ENCODE results near the gene TGFBI.

The TGFBI gene

GRCh38 chr5:136065588-136065987 is 36.8 kb downstream of the TGFBI start:
- no peak for DNase-seq (ENCODE audit: low read depth)

DNA sequence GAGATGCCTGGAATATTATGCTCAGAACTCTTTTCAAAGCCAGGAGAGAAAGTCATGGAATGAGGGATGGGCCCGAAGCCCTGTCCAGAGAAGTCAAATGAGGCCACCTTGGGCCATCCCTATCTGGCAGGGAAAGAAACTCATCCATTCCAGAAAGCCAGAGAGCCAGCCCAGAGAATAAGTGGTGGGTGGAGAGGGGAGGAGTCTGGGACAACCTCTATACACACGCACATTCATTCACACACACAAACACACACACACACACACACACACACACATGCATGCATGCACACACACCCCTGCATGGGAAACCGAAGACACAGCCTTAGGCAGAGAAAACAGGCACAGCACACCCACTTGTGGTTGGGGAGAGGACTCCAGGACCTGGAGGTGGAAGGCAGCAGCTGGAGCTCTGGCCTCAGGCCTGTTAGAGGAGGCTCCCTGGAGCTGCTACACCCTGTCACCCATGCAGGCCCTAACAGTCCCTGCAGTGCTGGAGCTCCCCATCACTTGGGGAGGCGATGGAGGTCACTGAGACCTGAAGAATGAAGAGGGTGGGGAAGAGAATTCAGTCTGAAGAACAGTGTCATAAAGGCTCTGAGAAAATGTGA is 38.0 kb downstream of the TGFBI start:
- no peak for DNase-seq (ENCODE audit: low read depth)

GRCh38 chr5:136067422-136067821 is 38.6 kb downstream of the TGFBI start:
- no peak for DNase-seq (ENCODE audit: low read depth)

DNA sequence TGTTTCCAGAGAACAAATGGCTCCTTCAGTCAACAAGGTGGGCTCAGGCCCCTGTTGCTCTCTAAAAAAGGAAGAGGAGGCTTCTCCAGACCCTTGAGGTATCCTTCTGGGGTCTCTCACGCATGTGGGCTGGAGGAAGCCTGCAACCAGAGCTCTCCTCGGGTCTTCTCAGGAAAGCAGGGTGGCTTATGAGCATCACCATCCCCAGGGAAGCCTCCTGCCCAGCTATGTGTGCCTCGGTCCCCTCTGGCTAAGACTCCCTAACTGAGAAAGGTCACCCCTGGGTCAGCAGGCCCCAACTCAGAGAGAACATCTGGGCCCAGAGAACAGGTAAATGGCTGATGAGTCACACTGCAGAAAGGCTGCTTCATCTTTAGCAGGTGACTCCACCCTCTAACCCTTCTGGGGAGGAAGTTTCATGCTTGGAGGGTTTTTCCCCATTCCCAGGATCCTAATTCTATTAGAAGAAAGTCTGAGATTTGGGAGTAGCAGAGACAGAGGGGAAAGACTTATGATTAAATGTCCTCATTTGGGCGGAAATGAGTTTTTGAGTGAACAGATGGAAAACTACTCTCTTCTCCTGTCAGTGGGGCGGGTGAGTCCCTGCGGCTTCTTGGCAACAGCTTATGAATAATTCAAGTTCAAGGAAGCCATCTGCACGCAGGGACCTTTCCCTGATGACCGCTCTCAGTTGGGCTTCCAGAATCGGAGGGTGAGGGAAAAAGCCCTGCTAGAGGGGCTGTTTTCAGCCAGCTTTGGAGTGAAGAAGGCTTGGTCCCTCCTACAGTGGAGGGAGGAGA is 41.9 kb downstream of the TGFBI start:
- DNase-seq (ENCODE audit: low read depth) = no peak

- no peak for DNase-seq (ENCODE audit: low read depth)
Observed at GRCh38 chr5:136073714-136074529, 45.1 kb downstream of the TGFBI start.

GRCh38 chr5:136075466-136075891 is 46.7 kb downstream of the TGFBI start:
- DNase-seq (ENCODE audit: low read depth) = no peak

GRCh38 chr5:136076067-136076466 is 47.3 kb downstream of the TGFBI start:
- no peak for DNase-seq (ENCODE audit: low read depth)

DNA sequence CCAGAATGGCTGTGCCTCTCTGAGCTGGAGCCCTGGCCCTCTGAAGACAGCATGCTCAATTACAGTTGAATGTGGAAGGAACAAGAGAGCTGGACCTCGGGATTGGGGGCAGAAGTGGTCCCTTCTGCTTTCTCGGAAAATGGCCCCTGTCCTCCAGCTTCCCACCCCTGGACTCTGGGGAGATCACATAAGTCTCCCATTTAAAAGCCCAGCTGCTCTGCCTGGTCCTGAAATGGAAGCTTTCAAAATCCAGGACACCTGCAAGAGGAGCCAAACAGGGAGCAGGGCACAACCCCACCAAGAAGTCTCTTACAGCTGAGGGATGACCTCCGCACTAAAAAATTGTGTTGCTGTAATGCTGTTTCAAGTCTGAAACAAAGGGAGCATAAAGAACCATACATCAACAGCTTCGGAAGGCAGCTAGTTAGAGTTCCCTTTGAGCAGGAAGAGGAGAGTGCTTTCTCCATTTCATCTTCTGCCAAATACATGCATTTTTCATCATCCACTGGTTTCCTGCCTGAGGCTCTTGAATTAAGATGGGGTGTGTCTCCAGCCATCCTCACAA is 48.2 kb downstream of the TGFBI start:
- DNase-seq (ENCODE audit: low read depth) = no peak

DNA sequence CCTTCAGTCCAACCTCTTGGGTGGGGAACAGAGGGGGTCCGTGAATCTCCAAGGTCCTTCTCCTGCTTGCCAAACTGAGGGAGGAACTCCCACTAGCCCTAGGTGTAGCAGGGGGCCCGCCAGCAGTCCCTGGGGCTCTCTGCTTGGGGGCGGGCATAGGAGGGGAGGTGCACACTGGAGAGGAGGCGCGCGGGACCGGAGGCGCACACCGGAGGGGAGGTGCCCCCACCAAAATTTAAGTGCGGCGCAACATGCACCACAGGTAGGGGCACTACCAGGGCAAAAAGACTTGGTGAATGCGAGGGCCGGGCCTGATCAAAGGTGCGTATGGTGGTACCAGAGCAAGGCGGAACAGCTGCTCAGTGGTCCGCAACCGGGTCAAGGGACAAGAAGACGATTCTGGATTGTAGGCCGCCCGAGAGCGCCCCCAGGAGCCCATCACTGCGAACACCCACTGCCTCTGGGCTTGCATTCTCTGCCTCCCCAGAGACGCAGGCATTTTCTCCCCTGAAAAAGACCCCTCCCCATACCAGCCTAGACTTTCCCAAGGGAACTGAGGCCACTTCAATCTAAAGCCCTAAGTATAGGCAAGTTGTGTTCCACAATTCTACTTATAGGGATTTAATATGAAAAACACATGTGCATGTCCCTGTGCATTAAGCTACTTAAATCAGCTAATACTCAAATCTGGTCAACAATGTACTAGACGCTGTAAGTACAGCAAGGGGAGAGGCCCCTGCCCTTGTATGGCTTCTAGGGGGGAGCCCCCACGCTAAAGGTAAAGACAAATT is 50.6 kb downstream of the TGFBI start:
- DNase-seq (ENCODE audit: low read depth) = no peak

DNA sequence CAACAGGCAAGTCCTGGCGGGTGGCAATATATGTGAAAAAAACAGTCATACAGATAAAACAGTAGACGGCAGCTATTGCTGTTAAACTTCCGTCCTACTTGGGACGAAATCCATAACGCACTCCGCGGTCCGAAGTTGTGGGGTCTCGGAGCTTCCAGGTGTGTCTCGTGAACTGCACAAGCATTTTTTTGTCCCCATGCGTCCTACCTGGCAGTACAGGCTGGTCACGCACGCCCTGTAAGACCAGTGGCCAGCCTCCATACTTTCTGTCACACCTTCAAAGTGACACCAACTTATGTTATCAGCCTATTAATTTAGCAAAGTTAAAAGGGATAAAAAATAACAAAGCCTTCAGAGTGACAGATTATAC is 51.3 kb downstream of the TGFBI start:
- DNase-seq (ENCODE audit: low read depth) = no peak

DNA sequence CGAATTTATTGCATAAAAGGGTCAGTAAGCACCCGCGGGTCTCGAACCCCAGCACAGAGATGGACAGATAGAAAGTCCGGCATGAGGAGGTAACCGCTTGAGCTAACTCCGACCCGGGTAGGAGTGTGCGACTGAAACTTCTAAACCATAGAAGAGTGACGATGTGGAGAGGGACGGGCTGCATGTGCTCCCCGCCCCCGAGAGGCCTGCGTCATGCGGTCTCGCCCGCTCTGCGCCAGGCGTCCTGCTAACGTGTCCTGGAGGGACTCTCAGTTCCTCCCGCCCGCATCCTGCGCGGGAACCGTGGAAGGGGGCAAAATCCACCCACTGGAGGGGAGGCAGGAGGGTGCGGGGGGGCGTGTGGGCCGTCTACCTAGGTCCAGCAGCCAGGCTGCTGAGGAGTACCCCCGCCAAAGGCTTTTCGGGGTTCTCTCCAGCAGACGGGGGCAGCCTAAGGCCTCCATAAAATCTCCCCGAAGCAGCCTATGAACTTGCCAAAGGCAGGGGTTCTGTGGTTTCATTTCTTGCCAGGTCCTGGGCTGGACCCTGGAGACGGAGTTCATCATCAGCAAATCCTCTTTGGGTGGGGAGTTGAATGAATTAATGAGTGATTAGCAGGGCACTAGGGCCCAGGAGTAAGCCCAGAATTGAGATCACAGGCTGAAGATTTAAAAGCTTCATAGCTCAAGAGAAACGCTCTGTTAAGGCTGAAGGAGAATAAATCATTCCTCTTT is 51.9 kb downstream of the TGFBI start:
- DNase-seq (ENCODE audit: low read depth) = peak; percentile 70

GRCh38 chr5:136081217-136081591 is 52.4 kb downstream of the TGFBI start:
- no peak for DNase-seq (ENCODE audit: low read depth)

DNA sequence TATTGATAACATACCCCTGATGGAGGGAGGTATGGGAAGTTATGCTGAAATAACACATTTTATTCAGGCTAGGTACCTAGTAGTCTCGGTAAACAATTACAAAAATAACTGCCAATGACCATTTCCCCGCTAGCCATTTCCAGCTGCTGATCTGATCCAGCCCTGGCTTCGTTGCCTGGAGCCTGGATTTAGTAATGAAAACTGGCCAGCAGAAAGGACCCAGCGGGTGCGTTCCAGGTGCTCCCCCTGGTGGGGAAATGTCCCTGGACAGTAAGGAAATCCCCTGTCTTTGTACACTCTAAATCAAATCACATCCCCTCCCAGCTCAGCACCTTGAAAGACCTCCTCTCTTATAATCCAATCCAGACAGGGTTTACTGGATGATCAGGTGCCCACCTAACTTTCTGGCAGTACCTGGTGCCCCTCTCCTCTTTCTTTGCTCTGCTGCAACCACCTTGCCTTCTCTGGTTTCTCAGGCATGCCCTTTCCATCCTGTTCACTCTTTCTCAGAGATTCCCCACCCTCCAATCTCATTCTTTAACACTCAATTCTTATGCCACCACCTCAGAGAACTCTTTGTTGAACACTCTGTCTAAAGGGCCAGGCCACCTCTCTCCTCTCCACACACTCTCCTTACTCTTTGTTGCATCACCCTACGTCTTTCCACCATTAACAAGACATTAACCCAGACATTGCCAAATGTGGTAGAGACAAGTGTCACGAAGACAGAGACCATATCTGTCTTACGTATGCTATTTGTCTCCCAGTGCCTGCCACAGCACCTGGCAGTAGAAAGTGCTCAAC is 53.8 kb downstream of the TGFBI start:
- DNase-seq (ENCODE audit: low read depth) = peak; percentile 44

- no peak for DNase-seq (ENCODE audit: low read depth)
Observed at GRCh38 chr5:136084698-136085097, 55.9 kb downstream of the TGFBI start.

DNA sequence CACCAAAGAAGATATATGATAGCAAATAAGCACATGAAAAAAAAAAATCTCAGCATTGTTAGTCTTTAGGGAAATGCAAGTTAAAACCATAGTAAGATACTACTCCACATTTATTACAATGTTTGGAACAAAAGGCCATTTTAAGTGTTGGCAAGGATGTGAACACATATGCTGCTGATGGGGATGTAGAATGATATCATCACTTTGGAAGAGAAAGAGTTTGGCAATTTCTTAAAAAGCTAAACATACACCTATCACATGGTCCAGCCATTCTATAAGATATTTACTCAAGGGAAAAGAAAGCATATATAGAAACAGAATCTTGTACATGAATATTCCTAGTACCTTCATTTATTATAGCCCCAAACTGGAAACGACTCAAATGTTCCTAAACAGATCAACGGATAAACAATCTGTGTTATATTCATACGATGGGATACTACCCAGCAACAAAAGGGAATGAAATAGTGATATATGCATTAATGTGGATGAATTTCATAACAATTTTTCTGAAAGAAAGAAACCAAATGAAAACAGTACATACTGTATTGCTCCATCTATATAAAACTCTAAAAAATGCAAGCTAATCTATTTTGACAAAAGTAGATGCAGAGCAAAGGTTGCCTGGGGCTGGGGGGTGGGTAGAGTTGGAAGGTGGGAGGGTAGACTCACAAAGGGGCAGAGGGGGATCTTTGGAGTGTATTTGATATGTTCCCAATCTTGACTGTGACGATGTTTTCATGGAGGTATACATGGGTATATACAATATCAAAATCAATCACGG is 58.2 kb downstream of the TGFBI start:
- DNase-seq (ENCODE audit: low read depth) = no peak

DNA sequence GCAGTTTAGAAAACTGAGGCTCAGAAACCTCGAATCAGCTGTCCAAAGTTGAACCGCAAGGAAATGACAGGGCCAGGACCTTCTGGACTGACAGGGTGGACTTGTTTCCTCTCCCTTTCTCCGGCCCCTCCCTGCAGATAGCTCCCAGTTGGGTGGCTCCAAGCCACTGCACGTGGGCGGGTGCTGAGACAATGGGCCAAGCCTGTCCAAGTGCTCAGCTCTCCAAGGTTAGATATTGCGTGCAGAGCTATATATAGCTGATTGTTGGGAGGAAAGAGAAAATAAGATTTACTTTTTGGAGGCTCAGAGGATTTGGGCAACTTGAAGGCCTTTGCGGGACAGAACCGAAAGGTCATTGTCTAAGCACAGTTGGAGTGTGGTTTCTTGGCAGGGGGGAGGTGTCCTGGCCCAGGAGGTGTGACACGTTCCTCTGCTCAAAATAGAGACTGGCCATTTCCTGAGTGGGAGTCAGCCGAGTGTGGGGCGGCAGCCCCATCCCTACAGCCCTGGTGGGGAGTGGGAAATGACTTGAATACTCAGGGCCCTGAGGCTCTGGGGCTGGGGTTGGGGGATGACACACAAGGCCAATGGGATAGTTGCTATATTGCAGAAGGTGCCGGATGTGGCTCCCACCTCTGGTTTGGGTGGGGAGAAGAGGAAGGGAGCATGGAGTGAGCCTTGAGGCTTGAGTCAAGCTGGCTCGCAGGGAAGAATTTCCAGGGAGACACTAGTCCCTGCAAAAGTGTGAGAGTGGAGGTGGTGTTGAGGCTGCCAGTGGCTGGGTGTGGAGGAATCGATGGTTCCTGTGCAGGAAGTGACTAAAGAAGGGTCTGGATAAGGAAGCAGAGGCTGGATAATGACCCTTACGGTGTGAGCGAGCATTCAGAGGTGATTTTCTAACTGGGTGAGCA is 59.4 kb downstream of the TGFBI start:
- DNase-seq (ENCODE audit: low read depth) = no peak

- DNase-seq (ENCODE audit: low read depth) = no peak
Observed at GRCh38 chr5:136089791-136090190, 61.0 kb downstream of the TGFBI start.

GRCh38 chr5:136090319-136090718 is 61.5 kb downstream of the TGFBI start:
- DNase-seq (ENCODE audit: low read depth) = no peak
